NCI-H2107 (cell line): ENCODE results near the gene SGTA.
A peak's percentile ranks its signal among the peaks of the same experiment; 100 is the strongest.

Source experiments
- DNase-seq: peaks from one replicate; lab custom pipeline; 2025; lab: John Stamatoyannopoulos, UW

The SGTA gene

DNA sequence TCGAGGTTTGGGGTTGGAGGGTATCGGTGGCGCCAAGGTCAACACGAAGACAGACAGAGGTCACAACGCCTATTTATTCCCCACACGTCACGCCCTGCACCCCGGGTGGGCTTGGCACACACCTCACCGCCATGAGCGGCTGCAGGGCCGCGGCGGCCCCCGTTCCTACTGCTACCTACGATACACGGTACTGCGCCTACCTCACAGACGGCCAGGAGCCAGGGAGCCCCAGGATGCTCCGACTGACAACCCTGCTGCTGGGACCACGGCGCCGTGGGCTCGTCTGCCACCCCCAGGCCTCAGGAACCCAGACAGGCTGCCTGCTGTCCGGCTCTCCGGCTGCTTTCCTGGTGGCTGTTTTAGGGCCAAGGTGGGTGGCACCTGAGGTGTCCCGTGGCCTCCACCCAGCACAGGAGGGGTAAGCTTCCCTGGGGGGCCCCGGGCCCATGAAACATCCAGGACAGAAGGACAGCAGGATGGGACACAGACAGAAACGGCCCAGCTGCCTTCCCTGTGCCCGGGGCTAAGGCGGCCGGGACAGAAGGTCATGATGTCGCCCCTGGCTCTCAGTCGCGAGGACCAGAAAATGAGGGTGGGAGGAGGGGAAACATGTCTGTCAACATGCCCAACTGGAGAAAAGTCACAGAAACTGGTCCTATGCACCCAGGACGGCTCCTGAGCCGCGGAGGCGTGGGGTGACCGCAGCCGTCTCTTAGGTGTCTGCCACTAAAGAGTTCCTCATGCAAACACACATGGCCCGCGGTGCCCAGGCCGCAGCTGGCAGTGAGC, 28.2 kb downstream of the SGTA start:
- no peak for DNase-seq

DNA sequence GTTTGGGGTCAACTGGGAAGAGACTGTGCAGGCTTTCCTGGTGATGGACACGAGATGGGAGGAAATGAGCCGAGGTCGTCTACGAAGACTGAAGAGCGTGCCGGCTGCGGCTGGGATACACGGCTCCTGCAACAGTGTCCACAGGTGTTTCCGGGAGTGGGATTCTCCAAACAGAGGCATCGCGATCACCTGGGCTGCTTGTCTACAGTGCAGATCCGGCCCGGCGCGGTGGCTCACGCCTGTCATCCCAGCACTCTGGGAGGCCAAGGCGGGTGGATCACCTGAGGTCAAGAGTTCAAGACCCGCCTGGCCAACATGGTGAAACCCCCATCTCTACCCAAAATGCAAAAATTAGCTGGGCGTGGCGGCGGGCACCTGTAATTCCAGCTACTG, 31.6 kb downstream of the SGTA start:
- no peak for DNase-seq

DNA sequence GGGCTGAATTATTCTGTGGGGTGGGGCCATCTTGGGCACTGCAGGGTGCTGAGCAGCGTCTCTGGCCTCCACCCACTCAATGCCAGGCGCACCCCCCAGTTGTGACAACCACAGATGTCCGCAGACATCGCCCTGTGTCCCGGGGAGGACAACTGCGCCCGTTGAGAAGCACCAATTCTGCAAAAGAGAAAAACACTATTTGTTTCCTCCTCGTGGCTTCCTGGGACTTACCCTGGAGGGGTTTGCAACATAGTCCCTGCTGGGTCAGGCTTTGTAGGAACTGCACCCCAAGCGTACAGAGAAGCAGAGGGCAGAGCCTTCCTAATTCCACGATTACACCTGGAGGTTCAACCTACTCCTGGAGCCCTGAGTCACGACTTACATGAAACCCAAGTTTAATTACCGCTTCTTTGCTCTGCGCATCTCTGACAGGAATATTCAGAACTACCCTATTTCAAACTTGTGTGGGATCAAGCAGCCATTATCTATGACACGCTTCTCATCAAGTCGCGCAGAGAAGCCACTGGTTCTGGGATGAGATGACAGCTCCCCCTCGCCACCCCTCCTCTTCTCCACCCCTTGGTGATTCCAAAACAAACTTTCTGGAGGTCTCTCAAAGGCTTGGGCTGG, 32.1 kb downstream of the SGTA start:
- DNase-seq: no peak

DNA sequence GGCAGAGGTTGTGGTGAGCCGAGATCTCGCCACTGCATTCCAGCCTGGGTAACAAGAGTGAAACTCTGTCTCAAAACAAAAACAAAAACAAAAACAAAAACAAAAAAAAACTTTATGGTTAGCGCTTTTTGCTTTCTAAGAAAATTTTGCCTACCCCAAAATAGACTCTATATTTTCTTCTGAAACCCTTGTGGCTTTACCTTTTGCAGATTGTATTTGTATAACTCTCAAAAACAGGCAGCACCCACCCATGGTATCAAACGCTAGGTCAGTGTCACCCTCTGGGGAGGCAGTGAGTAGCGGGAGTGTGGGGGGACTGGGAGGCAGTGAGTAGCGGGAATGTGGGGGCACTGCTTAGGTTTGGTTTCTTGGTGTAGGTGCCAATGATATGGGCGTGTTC, 35.7 kb downstream of the SGTA start:
- no peak for DNase-seq

DNA sequence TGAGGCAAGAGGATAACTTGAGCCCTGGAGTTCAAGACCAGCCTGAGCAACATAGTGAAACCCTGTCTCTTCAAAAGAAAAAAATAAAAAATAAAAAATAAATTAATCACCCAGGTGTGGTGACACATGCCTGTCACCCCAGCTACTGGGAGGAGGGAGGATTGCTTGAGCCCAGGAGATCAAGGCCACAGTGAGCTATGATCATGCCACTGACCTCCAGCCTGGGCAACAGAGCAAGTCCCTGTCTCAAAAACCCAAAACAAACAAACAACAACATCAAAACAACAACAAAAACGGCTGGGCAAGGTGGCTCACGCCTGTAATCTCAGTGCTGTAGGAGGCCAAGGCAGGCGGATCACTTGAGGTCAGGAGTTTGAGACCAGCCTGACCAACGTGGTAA, 39.0 kb downstream of the SGTA start:
- DNase-seq: no peak

DNA sequence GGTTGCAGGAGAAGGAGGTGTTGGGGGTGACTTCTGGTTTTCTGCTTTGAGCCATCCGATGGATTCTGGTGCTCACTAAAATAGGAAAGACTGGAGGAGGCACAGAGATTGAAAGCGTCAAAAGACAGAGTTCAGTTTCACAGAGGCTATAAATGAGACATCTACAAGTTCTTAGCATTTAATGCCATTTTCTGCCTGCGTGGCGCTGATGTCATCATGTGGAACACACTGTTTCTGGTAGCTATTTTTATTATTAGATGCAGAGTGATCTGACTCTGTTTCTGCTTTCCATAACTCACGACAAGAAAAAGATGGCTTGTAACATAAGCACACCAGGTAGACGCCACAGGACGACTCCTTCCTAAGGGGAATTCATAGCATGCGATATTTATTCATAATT, 40.0 kb downstream of the SGTA start:
- no peak for DNase-seq

DNA sequence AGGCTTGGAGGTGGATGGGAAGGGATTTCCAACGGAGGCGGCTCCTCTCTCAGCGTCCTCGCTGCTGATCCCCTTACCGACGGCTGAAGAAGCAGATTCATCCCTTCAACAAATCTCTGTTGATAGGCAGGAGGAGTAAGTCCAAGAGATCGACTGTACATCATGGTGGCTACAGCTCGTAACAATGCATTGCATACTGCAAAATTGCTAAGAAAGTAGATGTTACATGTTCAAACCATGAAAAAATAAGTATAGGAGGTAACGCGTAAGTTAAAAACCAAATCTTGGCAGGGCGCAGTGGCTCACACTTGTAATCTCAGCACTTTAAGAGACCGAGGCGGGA, 42.8 kb downstream of the SGTA start:
- DNase-seq: no peak

DNA sequence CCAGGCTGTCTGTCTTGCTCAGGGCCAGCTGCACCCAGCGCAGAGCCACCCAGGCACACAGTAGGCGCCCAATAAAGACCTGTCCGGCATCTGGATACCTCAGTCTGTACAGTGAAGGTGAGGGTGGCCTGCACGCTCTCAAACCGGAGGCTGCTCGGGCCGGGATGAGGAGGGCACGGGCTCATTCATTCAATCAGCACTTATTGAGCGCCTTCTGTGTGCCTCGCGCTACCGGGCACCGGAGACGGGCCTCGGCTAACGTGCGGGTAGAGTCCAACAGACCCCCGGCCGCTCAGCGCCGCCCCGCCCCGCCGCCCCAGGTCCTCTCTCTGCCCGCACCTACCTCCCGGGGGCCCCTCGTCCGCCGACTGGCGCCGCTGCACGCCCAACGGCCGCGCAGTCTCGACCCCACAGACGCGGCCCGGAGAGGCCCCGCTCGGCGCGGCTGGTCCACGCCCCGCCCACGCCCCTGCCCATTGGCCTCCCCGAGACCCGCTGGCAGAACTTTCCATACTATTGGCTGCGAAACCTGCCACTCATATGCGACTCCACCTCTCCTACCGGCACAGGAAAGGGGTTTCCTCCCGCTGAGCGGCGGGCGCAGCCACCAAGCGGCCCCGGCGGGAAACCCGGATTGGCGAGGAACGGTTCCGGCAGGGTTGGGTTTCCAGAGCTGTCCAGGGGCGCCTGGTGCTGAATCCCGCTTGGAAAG, 43.3 kb downstream of the SGTA start, which contains the start of gene SLC39A3:
Gene SLC39A3, minus strand, starts transcription at position 416 of the 712 bp plus-strand sequence. CDS start 2,760 bp downstream, outside the sequence.
- DNase-seq: peak; percentile 98

DNA sequence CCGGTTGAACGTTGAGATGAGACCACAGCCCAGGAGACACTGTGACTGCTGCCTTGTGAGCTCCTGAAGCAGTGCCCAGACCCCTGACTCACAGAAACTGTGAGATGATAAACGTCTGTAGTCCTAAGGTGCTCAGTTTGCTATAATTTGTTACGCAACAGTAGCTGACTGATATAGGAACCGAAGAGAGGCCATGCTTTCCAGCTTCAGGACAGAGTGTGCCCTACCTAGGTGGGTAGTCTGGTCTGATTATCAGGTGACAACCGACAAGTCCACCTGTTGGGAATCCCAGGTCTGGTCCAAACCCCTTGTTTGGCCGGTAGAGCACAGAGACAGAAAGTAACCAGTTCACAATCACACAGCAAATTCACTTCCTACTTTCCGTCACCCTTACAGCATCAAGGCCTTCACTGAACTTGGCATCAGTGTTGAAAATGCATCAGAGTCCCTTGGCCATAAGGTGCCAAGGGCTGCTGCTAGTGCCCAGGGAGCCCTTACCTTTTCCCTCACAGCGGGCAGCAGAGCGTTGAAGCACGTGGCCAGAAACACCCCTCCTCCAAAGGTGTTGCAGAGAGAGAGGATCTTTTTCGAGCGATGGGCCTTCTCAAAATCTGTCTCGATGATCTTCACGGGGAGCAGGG, 46.4 kb downstream of the SGTA start:
- DNase-seq: no peak

DNA sequence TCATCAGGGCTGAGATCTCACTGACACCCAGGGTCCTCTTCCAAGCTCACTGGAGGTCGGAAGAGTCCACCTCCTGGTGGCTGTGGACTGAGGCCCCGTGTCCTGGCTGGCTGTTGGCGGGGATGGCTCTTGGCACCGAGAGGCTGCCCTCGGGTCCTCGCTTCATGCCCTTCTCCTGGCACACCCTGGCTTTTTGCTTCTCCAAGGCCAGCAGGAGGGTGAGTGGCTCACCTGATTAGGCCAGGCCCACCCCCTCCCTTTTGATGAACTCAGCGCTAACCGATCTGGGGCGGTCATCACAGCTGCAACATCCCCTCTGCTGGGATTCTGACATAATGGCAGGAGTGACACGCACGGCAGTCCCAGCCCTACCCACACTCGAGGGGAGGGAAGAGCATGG, 47.7 kb downstream of the SGTA start:
- DNase-seq: no peak

DNA sequence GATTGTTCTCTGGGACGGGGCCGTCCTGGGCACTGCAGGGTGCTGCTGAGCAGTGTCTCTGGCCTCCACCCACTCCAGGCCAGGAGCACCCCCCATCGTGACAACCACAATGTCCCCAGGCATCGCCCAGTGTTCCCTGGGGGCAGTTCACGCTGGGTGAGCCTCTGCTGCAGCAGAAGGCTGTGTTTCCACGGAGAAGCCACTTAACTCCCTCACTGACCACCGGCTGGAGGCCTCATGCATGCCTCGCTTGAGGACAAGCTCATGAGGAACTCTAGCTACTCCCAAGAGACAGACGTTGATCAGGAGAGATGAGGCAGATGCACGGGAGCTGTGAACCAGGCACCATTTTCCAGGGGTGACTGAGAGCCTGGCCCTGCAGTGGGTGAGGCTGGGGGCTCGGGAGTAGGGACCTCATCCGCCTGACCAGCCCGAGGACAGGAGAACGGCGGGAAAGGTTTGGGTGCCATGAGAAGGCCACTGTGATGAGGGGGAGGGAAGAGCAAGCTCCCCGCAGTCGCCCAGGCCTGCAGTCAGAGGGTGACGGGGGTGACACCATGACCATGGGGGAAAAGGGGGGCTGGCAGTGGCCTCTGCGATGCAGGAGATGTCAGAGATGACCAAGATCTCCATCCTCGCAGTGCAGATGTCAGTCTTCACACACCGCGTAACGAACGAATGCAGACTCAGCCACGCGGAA, 48.3 kb downstream of the SGTA start:
- DNase-seq: no peak

DNA sequence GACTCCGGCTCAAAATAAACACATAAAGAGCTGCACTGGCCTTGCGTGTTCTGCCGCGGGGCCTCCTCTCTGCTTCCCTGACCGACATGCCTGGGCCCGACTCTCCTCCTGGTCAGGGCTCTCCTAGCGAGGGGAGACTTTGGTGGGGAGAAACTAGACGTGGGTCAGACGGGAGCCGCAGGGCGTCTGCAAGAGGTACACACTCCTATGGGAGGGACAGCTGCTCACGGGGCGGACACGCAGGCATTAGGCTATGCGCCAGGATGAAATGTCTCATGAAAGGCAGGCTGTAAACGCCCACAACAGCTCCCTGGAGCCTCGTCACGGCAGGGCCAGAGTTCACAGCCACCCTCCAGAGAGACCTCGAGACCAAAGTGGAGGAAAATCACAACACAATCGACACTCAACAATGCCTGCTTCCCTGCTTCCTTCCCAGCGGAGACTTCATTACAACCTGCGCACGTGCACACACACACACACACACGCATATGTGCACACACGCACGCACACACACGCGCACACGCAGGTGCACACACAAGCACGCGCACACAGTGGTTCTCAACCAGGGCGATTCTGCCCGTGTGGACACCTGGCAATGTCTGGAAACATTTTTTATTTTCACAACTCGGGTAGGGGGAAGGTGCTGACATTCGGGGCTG, 49.0 kb downstream of the SGTA start:
- no peak for DNase-seq

DNA sequence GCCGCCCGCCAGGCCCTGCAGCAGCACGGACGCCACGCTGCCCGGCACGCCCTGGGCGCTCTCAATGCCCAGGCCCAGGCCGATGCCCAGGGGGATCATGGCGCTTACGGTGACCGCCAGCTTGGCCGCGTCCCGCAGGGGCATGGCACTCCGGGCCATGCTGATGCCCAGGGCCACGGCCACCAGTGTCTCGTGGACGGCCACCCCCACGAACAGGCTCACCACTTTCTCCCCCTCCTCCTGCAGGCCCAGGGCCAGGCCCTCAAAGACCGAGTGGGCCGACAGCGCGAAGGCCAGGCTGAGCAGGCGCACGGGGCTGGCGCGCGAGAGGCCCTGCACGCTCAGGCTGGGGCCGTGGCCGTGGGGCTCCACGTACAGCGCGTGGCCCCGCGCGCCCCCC, 50.2 kb downstream of the SGTA start:
- no peak for DNase-seq

DNA sequence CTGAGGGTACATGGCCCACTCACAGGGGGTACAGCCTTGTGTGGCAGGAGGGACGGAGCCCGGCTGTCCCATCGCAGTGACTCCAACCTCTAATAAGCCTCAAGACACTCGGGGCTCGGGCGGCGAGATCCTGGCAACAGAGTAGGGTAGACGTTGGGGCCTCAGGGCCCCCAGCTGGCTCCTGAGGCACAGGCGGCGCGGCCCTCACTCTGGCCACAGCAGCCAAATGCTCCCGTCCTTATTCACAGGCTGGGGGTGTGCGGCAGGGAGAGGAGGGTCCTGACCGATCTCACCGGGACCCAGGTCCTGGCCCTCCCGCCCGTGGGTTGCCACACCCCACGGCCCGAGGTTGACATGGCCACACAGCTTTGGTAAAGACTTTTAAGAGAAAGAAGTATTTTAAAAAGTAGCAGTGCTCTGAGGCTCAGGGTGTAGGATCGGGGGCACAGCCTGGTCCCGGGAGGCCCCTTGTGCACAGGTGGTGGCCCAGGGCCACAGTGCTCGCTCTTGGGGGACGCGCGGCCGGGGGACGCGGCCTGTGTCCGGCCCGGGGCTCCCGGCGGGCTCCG, 50.8 kb downstream of the SGTA start:
- DNase-seq: no peak

DNA sequence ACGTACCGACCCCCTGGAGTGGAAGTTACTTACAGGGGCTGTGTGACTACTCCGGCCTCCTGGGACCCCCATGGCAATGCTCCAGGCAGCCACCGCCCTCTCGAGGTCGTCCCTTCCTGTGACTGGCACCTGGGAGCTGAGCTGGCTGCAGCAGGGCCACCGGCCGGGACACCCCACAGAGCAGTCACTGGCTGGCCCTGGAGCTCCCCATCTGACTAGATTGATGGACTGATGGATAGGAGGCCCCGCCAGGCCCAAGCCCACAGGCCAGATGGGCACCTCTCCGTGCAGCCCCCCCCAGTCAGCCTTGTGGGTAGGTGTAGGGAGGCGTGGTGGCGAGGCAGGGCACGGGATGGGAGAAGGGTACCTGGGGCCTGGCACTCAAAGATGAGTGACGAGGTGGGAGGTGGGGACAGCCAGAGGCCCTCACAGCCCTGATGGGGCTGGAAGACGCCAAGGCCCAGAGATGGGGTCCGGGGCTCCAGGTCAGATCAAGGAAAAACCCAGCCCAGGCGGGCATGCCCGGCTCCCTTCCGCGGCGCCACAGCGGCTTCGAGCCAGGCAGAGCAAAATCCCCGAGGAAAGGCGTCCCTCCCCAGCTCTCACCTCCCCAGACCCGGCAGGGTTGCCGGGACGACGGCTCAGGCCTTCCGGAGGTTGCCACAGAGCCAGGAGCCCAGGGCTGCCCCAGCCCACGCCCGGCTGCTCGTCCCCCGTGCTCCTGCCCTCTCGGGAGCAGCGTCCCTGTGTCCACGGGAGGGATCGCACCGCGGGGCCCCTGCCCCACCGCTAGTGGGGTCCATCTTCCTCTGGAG, 51.7 kb downstream of the SGTA start:
- no peak for DNase-seq

DNA sequence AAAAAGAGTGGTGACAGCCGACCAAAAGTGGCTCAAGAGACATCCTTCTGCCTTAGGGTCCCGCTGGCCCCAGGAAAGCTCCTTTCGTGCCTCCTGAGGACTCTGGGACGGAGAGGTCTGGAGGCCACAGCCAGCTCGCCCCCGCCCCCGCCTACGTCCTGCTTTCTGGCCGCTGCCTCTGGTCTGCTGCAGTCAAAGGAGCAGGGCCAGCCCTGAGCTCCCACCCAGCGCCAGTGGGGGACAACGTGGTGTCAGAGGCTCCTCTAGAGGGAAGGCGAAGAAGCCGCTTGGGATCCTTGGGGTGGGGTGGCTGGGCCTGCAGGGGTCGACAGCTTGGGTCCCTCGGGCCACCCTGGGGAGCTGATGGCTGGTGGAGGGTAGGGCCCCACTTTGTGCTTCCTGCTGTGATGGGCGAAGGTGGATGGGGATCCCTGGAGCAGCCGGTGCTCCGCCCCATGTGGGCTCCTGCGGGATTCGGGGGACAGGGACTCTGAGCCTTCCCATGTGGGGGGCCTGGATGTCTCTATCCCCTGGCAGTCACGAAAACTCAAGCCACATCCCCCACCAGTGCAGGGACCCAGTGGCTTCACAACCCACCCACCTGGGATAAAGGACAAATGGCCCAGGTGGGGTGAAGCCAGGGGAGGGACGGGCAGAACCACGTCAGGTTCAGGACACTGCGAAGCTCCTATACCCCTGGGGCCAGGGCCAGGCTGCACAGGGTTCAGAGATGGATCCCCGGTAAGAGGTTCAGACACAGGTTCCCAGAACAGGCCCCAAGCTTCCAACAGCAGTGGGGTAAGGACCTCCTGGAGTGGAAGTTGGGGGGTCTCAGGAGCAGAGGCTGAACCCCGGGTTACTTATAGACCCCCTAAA, 52.9 kb downstream of the SGTA start:
- no peak for DNase-seq

DNA sequence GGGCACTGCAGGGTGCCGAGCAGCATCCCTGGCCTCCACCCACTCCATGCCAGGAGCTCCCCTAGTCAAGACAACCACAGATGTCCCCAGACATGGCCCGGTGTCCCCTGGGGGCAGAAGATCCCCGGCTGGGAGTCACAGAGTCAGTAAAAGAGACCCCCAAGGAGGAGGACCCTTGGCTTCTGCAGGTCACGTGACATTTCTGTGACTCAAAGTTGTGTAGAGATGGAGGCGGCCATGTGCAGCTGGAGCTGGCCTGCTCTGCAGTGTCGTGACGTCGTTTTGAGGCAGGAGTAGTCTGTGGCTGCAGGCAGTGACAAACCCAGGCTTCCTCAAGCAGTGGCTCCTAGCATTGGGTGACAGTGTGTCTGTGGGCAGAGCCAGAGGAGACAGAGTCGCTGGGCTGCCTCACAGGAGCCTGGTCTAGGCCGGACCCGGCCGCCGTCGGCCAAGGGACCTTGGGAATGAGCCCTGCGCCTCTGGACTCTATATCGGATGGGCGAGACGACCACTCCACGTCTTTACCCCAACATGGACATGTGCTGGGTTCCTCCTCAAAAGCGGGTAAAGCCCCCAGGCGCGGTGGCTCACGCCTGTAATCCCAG, 54.2 kb downstream of the SGTA start:
- DNase-seq: no peak

DNA sequence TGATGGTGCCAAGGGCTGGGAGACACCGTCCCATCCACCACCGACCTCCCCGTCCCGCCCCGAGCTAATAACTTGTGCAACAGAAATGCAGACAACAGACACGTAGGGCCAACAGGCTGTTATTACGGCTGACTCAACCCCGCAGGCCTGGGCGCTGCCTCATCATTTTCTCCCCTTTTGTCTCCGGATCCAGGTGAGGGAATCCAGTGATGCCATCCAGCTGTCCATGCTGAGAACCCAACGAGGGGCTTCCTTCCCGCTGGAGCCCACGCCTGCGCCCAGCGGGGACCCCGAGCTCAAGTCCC, 55.5 kb downstream of the SGTA start:
- no peak for DNase-seq
